Inferior parietal cortex (tissue), 1 donor: ENCODE results near the gene SLC30A2.

Experiments used
- DNase-seq: peaks from one replicate; pipeline ENCODE4 v3.0.0-alpha.2; 2016; ENCODE audit errors: extremely low spot score

Gene SLC30A2

GRCh38 chr1:26070296-26070962 is 24.5 kb upstream of the SLC30A2 start:
- DNase-seq, result peak; percentile 39

- no peak for DNase-seq
Measured at GRCh38 chr1:26069941-26070295, 24.0 kb upstream of the SLC30A2 start.

- no peak for DNase-seq
Measured at GRCh38 chr1:26067432-26067911, 21.6 kb upstream of the SLC30A2 start, which contains the start of gene TRIM63. TRIM63 (minus strand) TSS chr1:26067630; CDS start chr1:26067494, 136 bp downstream.

- no peak for DNase-seq
Measured at GRCh38 chr1:26066857-26067256, 20.9 kb upstream of the SLC30A2 start.

- no peak for DNase-seq
Measured at GRCh38 chr1:26066160-26066559, 20.2 kb upstream of the SLC30A2 start.

GRCh38 chr1:26064553-26064952 is 18.6 kb upstream of the SLC30A2 start:
- no peak for DNase-seq

- no peak for DNase-seq
Measured at GRCh38 chr1:26060832-26061574, 15.1 kb upstream of the SLC30A2 start.

GRCh38 chr1:26059906-26060305 is 14.0 kb upstream of the SLC30A2 start:
- no peak for DNase-seq

GRCh38 chr1:26058052-26058595 is 12.2 kb upstream of the SLC30A2 start:
- DNase-seq, result no peak

- DNase-seq, result no peak
Measured at GRCh38 chr1:26057189-26057588, 11.3 kb upstream of the SLC30A2 start.

GRCh38 chr1:26055041-26055440 is 9.1 kb upstream of the SLC30A2 start:
- DNase-seq, result no peak

- DNase-seq, result no peak
Measured at GRCh38 chr1:26053718-26054560, 8.0 kb upstream of the SLC30A2 start.

- no peak for DNase-seq
Measured at GRCh38 chr1:26050248-26050640, 4.3 kb upstream of the SLC30A2 start.

GRCh38 chr1:26049531-26050247 is 3.8 kb upstream of the SLC30A2 start:
- no peak for DNase-seq

- DNase-seq, result no peak
Measured at GRCh38 chr1:26047278-26047874, 1.5 kb upstream of the SLC30A2 start.

- DNase-seq, result no peak
Measured at GRCh38 chr1:26046246-26047095, 553 bp upstream of the SLC30A2 start.

- DNase-seq, result no peak
Measured at GRCh38 chr1:26044971-26045721, 772 bp downstream of the SLC30A2 start.

GRCh38 chr1:26044414-26044813 is 1.5 kb downstream of the SLC30A2 start:
- DNase-seq, result no peak

- no peak for DNase-seq
Measured at GRCh38 chr1:26043765-26044164, 2.2 kb downstream of the SLC30A2 start.
